Naive B cell (primary cell): Measurements from ENCODE around the gene NLRC5. TPM values are rescaled to one million over a fixed set of nuclear protein-coding genes. Genes with fewer than 3 reads are reported as not detected.
"Not testable (repeated sequence)": the region's sequence is repeated elsewhere in the genome, so short reads cannot be mapped to it uniquely, and the experiment has no call there.

Source experiments
- ATAC-seq, 2 donors: fragments of 150-1000 bp; cut with Tn5 transposase; 2 replicates each; pipeline ENCODE4 v1.10.0; 2021; ENCODE audit warnings: low read depth in 2 of 2, mild to moderate bottlenecking in 2 of 2, moderate library complexity in 2 of 2
- DNase-seq: peaks from one replicate; pipeline ENCODE4 v3.0.0; 2022
- H3K27ac Mint-ChIP-seq, 6 donors: one replicate each; pipeline ENCODE4 v1.8.0; 2020 to 2022; ENCODE audit warnings: mild to moderate bottlenecking in 6 of 6, mixed read lengths in 6 of 6, moderate library complexity in 5 of 6, inconsistent platforms in 2 of 6
- H3K27me3 Mint-ChIP-seq, 3 donors: one replicate each; pipeline ENCODE4 v1.8.0; 2021 to 2022; ENCODE audit warnings: mixed read lengths in 3 of 3, mild to moderate bottlenecking in 1 of 3
- H3K36me3 Mint-ChIP-seq, 2 donors: one replicate each; pipeline ENCODE4 v1.8.0; 2020 to 2022; ENCODE audit warnings: mixed read lengths in 2 of 2, inconsistent platforms in 1 of 2, mild to moderate bottlenecking in 1 of 2
- H3K4me1 Mint-ChIP-seq, 3 donors: one replicate each; pipeline ENCODE4 v1.8.0; 2020 to 2022; ENCODE audit warnings: mixed read lengths in 3 of 3, inconsistent platforms in 1 of 3, mild to moderate bottlenecking in 1 of 3, moderate library complexity in 1 of 3
- H3K4me3 Mint-ChIP-seq, 8 donors: one replicate each; pipeline ENCODE4 v1.8.0; 2020 to 2022; ENCODE audit warnings: mild to moderate bottlenecking in 8 of 8, mixed read lengths in 8 of 8, moderate library complexity in 8 of 8, inconsistent platforms in 2 of 8
- H3K9me3 Mint-ChIP-seq, 7 donors: one replicate each; pipeline ENCODE4 v1.8.0; 2020 to 2022; ENCODE audit warnings: mixed read lengths in 7 of 7, mild to moderate bottlenecking in 5 of 7, inconsistent platforms in 2 of 7, moderate library complexity in 1 of 7
- polyA plus RNA-seq, 6 donors: library from polyadenylated mRNA; unstranded; fragments of 300-500 nt; fragmentation: Illumina TruSeq; gene quantifications; one replicate each; pipeline ENCODE4 v1.2.3, GENCODE V29; 2021; ENCODE audit warnings: low read depth in 6 of 6

The NLRC5 gene
- polyA plus RNA-seq, 6 donors from 2014 or later, result 2.9 to 42.9 (median 29.9) TPM

DNA sequence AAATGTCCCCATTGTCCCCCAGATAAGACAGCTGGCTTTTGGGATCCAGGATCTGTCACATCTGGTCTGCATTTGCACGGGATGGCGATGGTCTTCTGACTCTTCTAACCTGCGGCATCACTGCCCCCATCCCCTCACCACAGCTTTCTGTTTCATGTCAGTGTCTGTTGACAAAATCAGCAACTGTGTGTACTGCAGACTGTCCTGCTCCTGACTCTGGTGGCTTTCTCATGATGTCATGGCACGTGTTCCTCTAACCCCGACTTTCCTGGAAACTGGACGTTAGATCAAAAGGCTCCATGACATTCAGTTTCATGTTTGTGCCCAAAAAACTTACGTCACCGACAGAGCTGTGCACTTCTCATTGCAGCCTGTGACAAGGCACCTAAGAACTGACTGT lies 73.0 kb downstream of the NLRC5 start:
- H3K27me3 Mint-ChIP-seq, result no peaks in the 10 kb centered on the region
- H3K9me3 Mint-ChIP-seq, result no peaks in the 10 kb centered on the region
- no peak overlapping the region for H3K4me3 Mint-ChIP-seq
- peaks cover 8 to 10% (median 9%) of the 10 kb centered on the region in 3 donors for H3K4me1 Mint-ChIP-seq
- ATAC-seq, result no peak
- DNase-seq, result no peak
- peaks cover 5 to 16% of the 10 kb centered on the region in 2 donors for H3K36me3 Mint-ChIP-seq
- no peak overlapping the region for H3K27ac Mint-ChIP-seq

DNA sequence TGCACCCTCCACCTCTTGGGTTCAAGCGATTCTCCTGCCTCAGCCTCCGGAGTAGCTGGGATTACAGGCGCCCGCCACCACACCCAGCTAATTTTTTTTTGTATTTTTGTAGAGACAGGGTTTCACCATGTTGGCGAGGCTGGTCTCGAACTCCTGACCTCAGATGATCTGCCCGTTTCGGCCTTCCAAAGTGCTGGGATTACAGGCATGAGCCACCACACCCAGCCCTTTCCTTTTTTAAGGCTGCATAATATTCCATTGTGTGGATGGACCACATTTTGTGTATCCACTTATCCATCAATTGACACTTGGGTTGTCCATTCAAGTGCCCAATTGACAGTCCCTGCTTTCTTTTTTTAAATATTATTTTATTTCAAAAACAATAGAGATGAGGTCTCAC lies 73.8 kb downstream of the NLRC5 start:
- ATAC-seq, H3K4me3 Mint-ChIP-seq, H3K27me3 Mint-ChIP-seq, DNase-seq, H3K27ac Mint-ChIP-seq, H3K9me3 Mint-ChIP-seq: not testable (repeated sequence)
- peaks cover 5 to 11% of the 10 kb centered on the region in 2 donors for H3K36me3 Mint-ChIP-seq
- peaks cover 6 to 15% (median 8%) of the 10 kb centered on the region in 3 donors for H3K4me1 Mint-ChIP-seq

DNA sequence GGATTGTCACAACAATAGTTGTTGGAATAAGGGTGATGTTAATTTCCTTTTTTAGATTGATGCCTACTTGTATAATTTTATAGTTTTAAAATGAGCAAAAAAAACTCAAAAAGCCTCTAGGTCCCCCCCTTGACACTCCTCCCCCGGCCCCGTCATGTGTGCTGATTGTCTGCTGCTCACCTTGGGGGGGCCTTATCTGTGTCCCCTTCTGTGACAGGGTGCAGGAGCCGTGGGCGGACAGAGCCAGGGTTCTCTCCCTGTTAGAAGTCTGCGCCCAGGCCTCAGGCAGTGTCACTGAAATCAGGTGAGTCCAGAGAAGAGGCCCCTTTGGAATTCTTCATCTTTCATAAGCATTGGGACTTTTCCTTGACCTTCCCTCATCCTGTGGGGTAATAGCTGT lies 75.6 kb downstream of the NLRC5 start:
- ATAC-seq, result no peak

DNA sequence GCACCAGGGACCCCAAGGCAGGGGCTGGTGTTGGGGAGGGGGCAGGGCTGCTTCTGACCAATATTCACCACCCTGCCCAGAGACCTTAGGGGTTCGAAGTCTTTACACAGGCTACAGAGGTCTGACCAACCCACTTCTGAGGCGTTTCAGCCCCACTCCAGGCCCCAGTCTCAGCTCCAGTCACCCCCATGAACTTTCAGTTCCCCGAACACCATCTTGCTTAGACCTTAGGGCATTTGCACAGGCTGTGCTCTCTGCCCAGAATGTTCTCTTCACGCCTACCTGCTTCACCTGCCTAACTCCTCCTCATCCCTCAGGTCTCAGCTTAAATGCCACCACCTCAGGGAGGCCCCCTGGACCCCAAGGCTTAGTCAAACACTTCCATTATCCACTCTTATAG lies 77.3 kb downstream of the NLRC5 start:
- Mint-ChIP-seq H3K4me1 (peaks cover 8 to 25% (median 15%) of the 10 kb centered on the region in 3 donors), H3K27ac (peak overlapping the region in 2 of 6 donors; percentile 54 to 80), H3K9me3 (no peaks in the 10 kb centered on the region), H3K27me3 (no peaks in the 10 kb centered on the region), H3K36me3 (peaks cover 5 to 11% of the 10 kb centered on the region in 2 donors), H3K4me3 (peak overlapping the region in 1 of 8 donors; percentile 56)
- DNase-seq, result no peak
- ATAC-seq, result no peak

More for the DNA sequence above, 75.6 kb downstream of the NLRC5 start:
- peaks cover 5 to 18% of the 10 kb centered on the region in 2 donors for H3K36me3 Mint-ChIP-seq
- H3K27ac Mint-ChIP-seq, result peak overlapping the region in 1 of 6 donors; percentile 95
- peaks cover 8 to 15% (median 14%) of the 10 kb centered on the region in 3 donors for H3K4me1 Mint-ChIP-seq
- no peak for DNase-seq
- H3K9me3 Mint-ChIP-seq, result no peaks in the 10 kb centered on the region
- H3K4me3 Mint-ChIP-seq, result no peak overlapping the region
- no peaks in the 10 kb centered on the region for H3K27me3 Mint-ChIP-seq

DNA sequence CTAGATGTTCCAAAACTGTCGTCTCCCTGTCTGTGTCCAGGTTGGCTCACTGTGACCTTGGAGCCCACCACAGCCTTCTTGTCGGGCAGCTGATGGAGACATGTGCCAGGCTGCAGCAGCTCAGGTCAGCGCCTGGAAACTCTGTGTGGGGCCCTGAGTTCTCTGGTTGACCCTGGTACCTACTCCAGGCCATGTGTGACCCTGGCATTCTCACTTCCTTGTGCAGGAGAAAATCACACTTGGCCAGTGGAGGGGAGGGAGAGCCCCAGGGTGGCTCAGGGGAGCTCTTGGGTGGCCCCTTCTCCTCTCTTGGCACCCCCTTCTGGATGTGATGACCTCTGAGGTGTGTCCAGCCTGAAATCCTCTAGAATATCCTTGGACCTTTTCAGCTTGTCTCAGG lies 78.0 kb downstream of the NLRC5 start:
- DNase-seq (no peak), ATAC-seq (no peak)
- Mint-ChIP-seq H3K4me3 (no peak overlapping the region), H3K4me1 (peaks cover 8 to 25% (median 15%) of the 10 kb centered on the region in 3 donors), H3K27me3 (no peaks in the 10 kb centered on the region), H3K36me3 (peaks cover 5 to 17% of the 10 kb centered on the region in 2 donors), H3K9me3 (no peaks in the 10 kb centered on the region), H3K27ac (peak overlapping the region in 2 of 6 donors; percentile 34 to 80)

DNA sequence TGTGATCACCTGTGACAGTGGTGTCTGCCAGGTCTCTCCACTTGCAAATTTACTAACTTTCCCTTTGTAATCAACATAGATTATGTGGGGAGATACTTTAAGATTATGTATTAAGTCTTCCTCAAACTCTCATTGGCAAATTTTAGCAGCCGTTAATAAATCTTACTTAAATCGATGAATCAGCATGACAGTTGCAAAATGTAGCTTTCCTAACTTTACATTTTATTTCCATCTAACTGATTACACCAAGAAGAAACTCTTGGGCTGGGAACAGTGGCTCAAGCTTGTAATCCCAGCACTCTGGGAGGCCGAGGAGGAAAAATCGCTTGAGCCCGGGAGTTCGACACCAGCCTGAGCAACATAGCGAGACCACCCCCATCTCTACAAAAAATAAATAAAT lies 79.7 kb downstream of the NLRC5 start:
- ATAC-seq, result no peak
- H3K9me3 Mint-ChIP-seq, result no peaks in the 10 kb centered on the region
- DNase-seq, result no peak
- H3K27ac Mint-ChIP-seq, result no peak overlapping the region
- no peaks in the 10 kb centered on the region for H3K27me3 Mint-ChIP-seq
- peaks cover 8 to 25% (median 15%) of the 10 kb centered on the region in 3 donors for H3K4me1 Mint-ChIP-seq
- peaks cover 9 to 18% of the 10 kb centered on the region in 2 donors for H3K36me3 Mint-ChIP-seq
- H3K4me3 Mint-ChIP-seq, result no peak overlapping the region

DNA sequence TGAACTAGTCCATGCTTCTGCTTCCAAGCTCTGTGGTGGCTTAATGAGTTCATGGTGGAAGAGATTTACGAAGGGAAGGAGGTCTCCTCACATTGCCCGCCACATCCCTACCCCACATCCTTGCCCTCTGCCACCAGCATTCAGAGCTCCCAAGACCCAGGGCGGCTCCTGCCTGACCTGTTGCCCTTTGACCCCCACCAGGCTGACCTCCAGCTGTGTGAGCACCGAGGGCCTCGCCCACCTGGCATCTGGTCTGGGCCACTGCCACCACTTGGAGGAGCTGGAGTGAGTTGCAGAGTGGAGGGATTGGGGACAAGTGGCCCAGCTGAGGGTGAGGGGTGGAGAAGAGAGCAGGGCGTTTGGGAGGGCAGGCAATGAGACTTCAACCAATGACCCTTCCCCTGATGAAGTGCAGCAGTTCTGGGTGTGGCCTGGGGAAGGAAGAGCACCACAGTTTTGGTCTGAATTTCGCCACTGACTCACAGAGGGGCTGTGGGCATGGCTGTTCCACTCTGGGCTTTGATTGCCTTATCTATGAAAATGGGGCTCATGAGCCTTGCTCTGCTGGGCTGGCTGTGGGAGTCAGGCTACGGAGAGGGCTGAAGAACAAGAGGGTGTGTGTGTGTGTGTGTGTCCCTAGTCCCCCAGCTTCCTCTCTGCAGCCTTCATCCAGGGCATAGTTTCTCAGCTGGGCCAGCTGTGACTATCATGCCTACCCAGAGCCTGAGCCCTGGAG lies 80.4 kb downstream of the NLRC5 start:
- no peak overlapping the region for H3K4me3 Mint-ChIP-seq
- no peaks in the 10 kb centered on the region for H3K27me3 Mint-ChIP-seq
- no peaks in the 10 kb centered on the region for H3K9me3 Mint-ChIP-seq
- peaks cover 11 to 18% of the 10 kb centered on the region in 2 donors for H3K36me3 Mint-ChIP-seq
- DNase-seq (no peak), ATAC-seq (no peak)
- peak overlapping the region in 3 of 6 donors; percentile 29 to 80 (median 66) for H3K27ac Mint-ChIP-seq
- H3K4me1 Mint-ChIP-seq, result peaks cover 8 to 25% (median 15%) of the 10 kb centered on the region in 3 donors

DNA sequence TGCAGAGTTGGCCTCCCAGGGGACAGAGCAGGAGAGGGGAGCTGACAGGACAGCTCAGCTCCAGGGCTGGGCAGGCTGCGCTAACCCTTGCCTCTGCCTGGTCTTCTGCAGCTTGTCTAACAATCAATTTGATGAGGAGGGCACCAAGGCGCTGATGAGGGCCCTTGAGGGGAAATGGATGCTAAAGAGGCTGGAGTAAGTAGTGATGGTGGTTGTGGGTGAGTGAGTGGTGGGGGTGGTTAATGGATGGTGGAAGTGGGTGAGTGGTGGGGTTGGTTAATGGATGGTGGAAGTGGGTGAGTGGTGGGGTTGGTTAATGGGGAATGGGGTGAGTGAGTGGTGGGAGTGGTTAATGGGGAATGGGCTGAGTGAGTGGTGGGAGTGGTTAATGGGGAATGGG lies 81.1 kb downstream of the NLRC5 start:
- Mint-ChIP-seq H3K36me3 (peaks cover 11 to 18% of the 10 kb centered on the region in 2 donors), H3K27ac (peak overlapping the region in 1 of 6 donors; percentile 22), H3K27me3 (no peaks in the 10 kb centered on the region), H3K4me3 (no peak overlapping the region), H3K9me3 (no peaks in the 10 kb centered on the region), H3K4me1 (peaks cover 8 to 25% (median 15%) of the 10 kb centered on the region in 3 donors)
- ATAC-seq (no peak), DNase-seq (no peak)

DNA sequence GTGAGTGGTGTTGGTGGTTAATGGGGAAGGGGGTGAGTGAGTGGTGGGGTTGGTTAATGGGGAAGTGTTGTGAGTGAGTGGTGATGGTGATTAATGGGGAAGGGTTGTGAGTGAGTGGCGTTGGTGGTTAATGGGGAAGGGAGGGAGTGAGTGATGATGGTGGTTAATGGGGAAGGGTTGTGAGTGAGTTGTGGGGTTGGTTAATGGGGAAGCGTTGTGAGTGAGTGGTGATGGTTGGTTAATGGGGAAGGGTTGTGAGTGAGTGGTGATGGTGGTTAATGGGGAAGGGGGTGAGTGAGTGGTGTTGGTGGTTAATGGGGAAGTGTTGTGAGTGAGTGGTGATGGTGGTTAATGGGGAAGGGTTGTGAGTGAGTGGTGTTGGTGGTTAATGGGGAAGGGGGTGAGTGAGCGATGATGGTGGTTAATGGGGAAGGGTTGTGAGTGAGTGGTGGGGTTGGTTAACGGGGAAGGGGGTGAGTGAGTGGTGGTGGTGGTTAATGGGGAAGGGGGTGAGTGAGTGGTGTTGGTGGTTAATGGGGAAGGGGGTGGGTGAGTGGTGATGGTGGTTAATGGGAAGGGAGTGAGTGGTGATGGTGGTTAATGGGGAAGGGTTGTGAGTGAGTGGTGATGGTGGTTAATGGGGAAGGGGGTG lies 81.8 kb downstream of the NLRC5 start:
- not testable (repeated sequence) for H3K27me3 Mint-ChIP-seq, DNase-seq, ATAC-seq, H3K4me3 Mint-ChIP-seq, H3K9me3 Mint-ChIP-seq
- Mint-ChIP-seq H3K36me3 (peaks cover 11 to 18% of the 10 kb centered on the region in 2 donors), H3K27ac (peak overlapping the region in 2 of 6 donors; percentile 23 to 42), H3K4me1 (peaks cover 8 to 25% (median 15%) of the 10 kb centered on the region in 3 donors)

DNA sequence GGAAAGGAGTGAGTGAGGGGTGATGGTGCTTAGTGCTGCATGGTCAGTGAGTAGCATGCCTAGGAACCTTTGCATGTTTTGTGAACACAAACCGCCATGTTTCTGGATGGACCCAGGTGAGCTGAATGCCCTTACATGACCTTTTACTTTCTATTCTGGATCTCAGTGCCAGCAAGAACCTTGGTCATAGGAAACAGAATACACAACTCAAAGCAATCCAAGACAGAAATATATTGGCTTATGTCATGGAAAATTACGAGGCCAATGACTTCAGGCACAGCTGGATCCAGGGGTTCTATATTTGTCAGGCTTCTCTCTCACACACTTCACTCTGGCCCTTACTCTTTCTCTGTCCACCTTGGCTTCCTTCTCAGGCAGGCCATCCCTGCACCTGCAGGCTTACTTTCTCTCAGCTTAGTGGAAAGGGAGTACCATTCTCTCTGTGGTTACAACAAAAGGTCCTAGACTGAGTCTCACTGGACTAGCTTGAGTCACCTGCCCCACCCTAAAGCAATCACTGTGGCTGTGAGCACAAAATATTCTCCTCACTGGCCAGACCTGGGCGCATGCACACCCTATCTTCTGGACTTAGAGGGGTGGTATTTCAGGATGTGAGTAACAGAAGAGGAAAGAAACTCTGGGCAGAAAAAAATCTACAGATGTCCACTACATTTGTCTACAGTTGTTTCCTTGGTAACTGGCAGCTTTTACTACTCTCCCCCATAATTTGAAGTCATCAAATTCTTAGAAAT lies 82.7 kb downstream of the NLRC5 start:
- Mint-ChIP-seq H3K27ac (peak overlapping the region in 4 of 6 donors; percentile 3 to 23 (median 11)), H3K4me1 (peaks cover 4 to 20% (median 9%) of the 10 kb centered on the region in 3 donors), H3K27me3 (no peaks in the 10 kb centered on the region), H3K9me3 (no peaks in the 10 kb centered on the region), H3K4me3 (no peak overlapping the region), H3K36me3 (peaks cover 7 to 18% of the 10 kb centered on the region in 2 donors)
- ATAC-seq (no peak), DNase-seq (no peak)

DNA sequence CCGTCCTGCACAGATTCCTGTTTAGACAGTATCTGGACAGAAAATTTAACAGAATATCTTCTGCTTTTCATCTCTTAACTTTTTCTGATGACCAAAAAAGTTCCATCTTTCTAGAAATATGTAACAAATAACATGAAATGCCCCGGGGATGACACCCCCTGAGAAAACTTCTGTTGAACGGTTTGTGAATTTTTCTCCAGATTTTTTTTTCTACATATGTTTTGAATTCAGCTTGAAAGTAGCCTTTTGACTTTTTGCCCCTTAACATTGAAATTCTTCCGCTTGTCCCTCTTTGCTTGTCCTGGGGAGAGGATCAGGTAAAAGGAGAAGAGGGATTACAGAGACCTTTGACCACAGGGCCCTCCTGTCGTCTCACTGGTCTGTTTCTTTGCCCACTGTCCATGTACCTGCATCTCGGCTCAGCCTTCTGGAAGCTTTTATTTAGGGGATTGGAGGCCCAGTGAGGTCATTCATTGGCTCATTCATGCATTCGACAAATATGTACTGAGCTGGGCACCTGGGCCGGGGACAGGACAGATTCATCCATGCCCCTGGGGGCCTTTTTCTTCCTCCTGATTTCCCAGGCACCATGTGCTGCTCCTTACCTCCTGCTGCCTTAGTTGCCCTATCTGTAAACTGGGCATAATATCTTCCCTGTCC lies 83.4 kb downstream of the NLRC5 start:
- peak overlapping the region in 2 of 6 donors; percentile 3 to 23 for H3K27ac Mint-ChIP-seq
- no peak overlapping the region for H3K4me3 Mint-ChIP-seq
- H3K36me3 Mint-ChIP-seq, result peaks cover 6 to 18% of the 10 kb centered on the region in 2 donors
- DNase-seq (no peak), ATAC-seq (no peak)
- peaks cover 0 to 18% (median 1%) of the 10 kb centered on the region in 3 donors for H3K4me1 Mint-ChIP-seq
- H3K27me3 Mint-ChIP-seq, result no peaks in the 10 kb centered on the region
- H3K9me3 Mint-ChIP-seq, result no peaks in the 10 kb centered on the region

DNA sequence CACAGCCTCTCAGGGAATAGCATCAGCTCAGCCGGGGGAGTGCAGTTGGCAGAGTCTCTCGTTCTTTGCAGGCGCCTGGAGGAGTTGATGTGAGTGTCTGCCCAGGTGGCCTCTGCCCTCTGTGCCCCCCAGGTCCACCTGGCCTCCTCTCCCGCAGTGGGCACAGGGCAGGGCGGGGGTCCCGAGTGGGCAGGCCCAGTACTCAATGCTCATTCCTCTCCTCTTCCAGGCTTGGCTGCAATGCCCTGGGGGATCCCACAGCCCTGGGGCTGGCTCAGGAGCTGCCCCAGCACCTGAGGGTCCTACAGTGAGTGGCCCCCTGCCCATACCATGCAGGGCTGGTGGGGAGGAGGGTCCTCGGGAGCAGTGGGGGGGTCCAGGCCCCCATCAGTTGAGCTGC lies 88.4 kb downstream of the NLRC5 start:
- Mint-ChIP-seq H3K27ac (no peak overlapping the region), H3K27me3 (no peaks in the 10 kb centered on the region), H3K36me3 (peaks cover 0 to 6% of the 10 kb centered on the region in 2 donors), H3K4me1 (no peaks in the 10 kb centered on the region), H3K9me3 (no peaks in the 10 kb centered on the region), H3K4me3 (no peak overlapping the region)
- no peak for DNase-seq
- ATAC-seq, result no peak

DNA sequence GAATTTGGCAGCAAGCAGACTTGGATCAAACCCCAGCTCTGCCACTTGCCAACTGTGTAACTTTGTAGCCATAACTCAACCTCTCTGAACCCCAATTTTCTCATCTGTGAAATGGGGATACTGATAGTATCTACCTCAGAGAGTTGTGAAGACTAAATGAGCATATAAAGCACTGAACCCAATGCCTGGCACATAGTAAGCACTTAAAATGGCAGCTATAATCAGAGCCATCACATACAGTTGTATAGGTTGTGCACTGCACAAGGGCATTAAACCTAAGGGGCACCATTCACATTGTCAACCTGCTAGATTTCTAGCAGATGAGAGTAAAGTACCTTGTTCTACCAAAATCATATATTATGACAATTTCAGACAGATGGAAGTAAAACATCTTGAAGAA lies 92.4 kb downstream of the NLRC5 start:
- no peak for DNase-seq
- Mint-ChIP-seq H3K4me1 (peaks cover 6 to 15% (median 7%) of the 10 kb centered on the region in 3 donors), H3K36me3 (no peaks in the 10 kb centered on the region), H3K9me3 (no peaks in the 10 kb centered on the region), H3K27me3 (no peaks in the 10 kb centered on the region), H3K4me3 (no peak overlapping the region), H3K27ac (peak overlapping the region in 2 of 6 donors; percentile 20 to 49)
- no peak for ATAC-seq
